ENCODE measurements around the gene CHST11. TPM values are rescaled to one million over a fixed set of nuclear protein-coding genes. Genes with fewer than 3 reads are reported as not detected.

CHST11 gene
- total and polyA plus RNA-seq, 2 of the 4 experiments (the other 2 are of a cell fraction), result 1.4 to 2.7 TPM

DNA sequence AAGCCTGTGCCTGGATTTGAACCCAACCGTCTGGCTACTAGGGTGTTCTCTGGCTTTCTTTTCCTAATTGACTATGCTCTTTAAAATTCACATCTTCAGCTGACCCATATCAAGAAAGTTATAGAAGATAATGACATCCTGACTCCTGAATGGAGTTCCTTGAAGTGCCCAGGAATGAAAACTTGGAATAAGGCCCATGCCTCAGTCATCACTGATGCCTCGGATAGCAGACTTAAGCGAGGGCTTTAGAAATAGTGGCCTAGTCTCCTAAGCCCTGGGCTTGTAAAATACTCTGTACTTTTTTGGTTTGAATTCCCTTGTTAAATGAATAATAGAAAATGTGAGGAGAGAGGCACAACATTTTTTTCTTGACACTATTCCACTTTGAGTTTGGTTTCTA, 39.0 kb downstream of the CHST11 start:
- Histone ChIP-seq H3K4me2 (ENCODE audit: low read depth, low read length) (no peak overlapping the region), H2AK9ac (replicated peaks; ENCODE audit: low read depth, low read length, poor library complexity) (no peak overlapping the region), H3K9me3 (ENCODE audit: control insufficient read depth, insufficient read depth, low read length) (no peaks in the 10 kb centered on the region)

More for the DNA sequence above, 39.0 kb downstream of the CHST11 start:
- Histone ChIP-seq H3K4me3 (ENCODE audit: insufficient read depth, low read depth, low read length) (no peak overlapping the region), H2BK20ac (ENCODE audit: low read depth, low read length) (no peak overlapping the region), H2AK5ac (ENCODE audit: low read depth, low read length) (no peak overlapping the region), H3K79me1 (ENCODE audit: low read depth in 1 of 2, low read length in 2 of 2) (no peaks in the 10 kb centered on the region), H4K5ac (ENCODE audit: low read depth, low read length) (no peak overlapping the region), H3K4me1 (ENCODE audit: control insufficient read depth, insufficient read depth, low read length) (peaks cover 2% of the 10 kb centered on the region; the same call in 1 of the 2 replicates), H2BK120ac (ENCODE audit: low read depth, low read length) (no peak overlapping the region), H3K9me1 (ENCODE audit: insufficient read depth, low read length) (no peaks in the 10 kb centered on the region), H4K91ac (ENCODE audit: insufficient read depth, low read depth, low read length) (no peak overlapping the region), H4K20me1 (ENCODE audit: insufficient read depth, low read length) (no peaks in the 10 kb centered on the region), H3K23ac (ENCODE audit: low read depth, low read length) (no peak overlapping the region), H3K9ac (ENCODE audit: low read depth, low read length) (no peak overlapping the region), H3K18ac (ENCODE audit: low read depth, low read length) (no peak overlapping the region), H3K27me3 (ENCODE audit: control insufficient read depth, insufficient read depth, low read length) (peaks cover 4% of the 10 kb centered on the region), H3K4ac (ENCODE audit: low read depth, low read length) (no peak overlapping the region), H2BK5ac (ENCODE audit: low read depth, low read length, poor library complexity, severe bottlenecking) (no peak overlapping the region), H3K27ac (ENCODE audit: insufficient read depth, low read length) (no peak overlapping the region), H3K56ac (ENCODE audit: extremely low read depth, insufficient read depth, low read length) (no peak overlapping the region), H2BK15ac (ENCODE audit: low read depth, low read length) (no peak overlapping the region), H2AFZ (replicated peaks; ENCODE audit: low read length, poor library complexity) (no peak overlapping the region), H3K14ac (replicated peaks; ENCODE audit: low read depth, low read length) (no peak overlapping the region), H4K8ac (ENCODE audit: low read depth in 2 of 2, low read length in 2 of 2) (no peak overlapping the region), H3K36me3 (ENCODE audit: control insufficient read depth, insufficient read depth, low read length) (no peaks in the 10 kb centered on the region)
- DNase-seq, result peak; percentile 12
- ChIA-PET POLR2A (ENCODE audit: unreplicated experiment) (no interaction called here), CTCF (no interaction called here)
- BruUV-seq (replicated peaks), result no TSS peak
- dilution Hi-C loops (cut with HindIII; ENCODE audit: low sequenced_read_pairs, unreplicated experiment) (no loop called here), intact Hi-C loops (cut with micrococcal nuclease) (no loop called here), in situ Hi-C loops (cut with MboI; ENCODE audit: low sequenced_read_pairs) (no loop called here)
- no peak for ATAC-seq (ENCODE audit: low read depth)
- WGBS, 2 experiments (ENCODE audit: extremely low coverage in 2 of 2, insufficient read length in 1 of 2), result no CpG with 5 or more reads among the region's 3 CpGs
- TF ChIP-seq MXI1 (IDR thresholded peaks at IDR 0.05; ENCODE audit: borderline replicate concordance, low read depth, low read length) (no peak), CEBPB (IDR thresholded peaks at IDR 0.05; ENCODE audit: low read depth, low read length) (no peak), RCOR1 (IDR thresholded peaks at IDR 0.05; ENCODE audit: insufficient replicate concordance, low read length) (no peak), MAFK (IDR thresholded peaks at IDR 0.05; ENCODE audit: low read depth, low read length) (no peak), MAZ (IDR thresholded peaks at IDR 0.05; ENCODE audit: borderline replicate concordance, low read depth, low read length) (no peak), BHLHE40 (IDR thresholded peaks at IDR 0.05; ENCODE audit: low read depth, low read length) (no peak), CHD1 (IDR thresholded peaks at IDR 0.05; ENCODE audit: low read depth, low read length) (no peak), RAD21 (IDR thresholded peaks at IDR 0.05; ENCODE audit: low read length) (no peak), POLR2A (IDR thresholded peaks at IDR 0.05; ENCODE audit: low read depth, low read length) (no peak), FOS (IDR thresholded peaks at IDR 0.05; ENCODE audit: low read depth, low read length) (no peak), SMC3 (IDR thresholded peaks at IDR 0.05; ENCODE audit: low read depth, low read length) (no peak)
- TF ChIP-seq, protein P1, sequence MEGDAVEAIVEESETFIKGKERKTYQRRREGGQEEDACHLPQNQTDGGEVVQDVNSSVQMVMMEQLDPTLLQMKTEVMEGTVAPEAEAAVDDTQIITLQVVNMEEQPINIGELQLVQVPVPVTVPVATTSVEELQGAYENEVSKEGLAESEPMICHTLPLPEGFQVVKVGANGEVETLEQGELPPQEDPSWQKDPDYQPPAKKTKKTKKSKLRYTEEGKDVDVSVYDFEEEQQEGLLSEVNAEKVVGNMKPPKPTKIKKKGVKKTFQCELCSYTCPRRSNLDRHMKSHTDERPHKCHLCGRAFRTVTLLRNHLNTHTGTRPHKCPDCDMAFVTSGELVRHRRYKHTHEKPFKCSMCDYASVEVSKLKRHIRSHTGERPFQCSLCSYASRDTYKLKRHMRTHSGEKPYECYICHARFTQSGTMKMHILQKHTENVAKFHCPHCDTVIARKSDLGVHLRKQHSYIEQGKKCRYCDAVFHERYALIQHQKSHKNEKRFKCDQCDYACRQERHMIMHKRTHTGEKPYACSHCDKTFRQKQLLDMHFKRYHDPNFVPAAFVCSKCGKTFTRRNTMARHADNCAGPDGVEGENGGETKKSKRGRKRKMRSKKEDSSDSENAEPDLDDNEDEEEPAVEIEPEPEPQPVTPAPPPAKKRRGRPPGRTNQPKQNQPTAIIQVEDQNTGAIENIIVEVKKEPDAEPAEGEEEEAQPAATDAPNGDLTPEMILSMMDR (conservative IDR thresholded peaks at IDR 0.05; ENCODE audit: low read depth, low read length), result no peak
- TF ChIP-seq, protein P2, sequence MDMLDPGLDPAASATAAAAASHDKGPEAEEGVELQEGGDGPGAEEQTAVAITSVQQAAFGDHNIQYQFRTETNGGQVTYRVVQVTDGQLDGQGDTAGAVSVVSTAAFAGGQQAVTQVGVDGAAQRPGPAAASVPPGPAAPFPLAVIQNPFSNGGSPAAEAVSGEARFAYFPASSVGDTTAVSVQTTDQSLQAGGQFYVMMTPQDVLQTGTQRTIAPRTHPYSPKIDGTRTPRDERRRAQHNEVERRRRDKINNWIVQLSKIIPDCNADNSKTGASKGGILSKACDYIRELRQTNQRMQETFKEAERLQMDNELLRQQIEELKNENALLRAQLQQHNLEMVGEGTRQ (IDR thresholded peaks at IDR 0.05; ENCODE audit: low read depth, low read length), result no peak
